GM04503 (cell line): ENCODE data around the gene IFFO2.
"Not testable (repeated sequence)": the region's sequence is repeated elsewhere in the genome, so short reads cannot be mapped to it uniquely, and the experiment has no call there.

Experiments used
- DNase-seq: peaks from one replicate; pipeline ENCODE4 v3.0.0-alpha.2; 2012; ENCODE audit warnings: low read depth

The IFFO2 gene

DNA sequence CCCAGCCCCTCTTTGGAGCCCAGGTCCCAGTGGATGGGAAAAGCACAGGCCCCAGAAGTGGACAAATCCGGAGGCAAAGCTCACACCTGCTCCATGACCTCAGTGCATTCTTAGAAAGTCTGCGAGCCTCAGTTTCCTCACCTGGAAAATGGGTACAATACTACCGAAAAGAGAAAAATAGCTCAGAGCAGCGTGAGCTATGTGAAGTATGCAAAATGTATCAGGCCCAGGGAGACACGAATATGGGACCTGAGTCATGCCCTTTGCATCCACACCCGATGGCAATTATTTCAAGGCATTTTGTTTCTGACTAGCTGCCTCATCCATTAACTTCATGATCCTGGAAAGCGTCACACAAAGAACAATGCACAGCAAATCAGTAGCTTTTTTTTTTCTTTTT is 63.4 kb downstream of the IFFO2 start:
- no peak for DNase-seq

DNA sequence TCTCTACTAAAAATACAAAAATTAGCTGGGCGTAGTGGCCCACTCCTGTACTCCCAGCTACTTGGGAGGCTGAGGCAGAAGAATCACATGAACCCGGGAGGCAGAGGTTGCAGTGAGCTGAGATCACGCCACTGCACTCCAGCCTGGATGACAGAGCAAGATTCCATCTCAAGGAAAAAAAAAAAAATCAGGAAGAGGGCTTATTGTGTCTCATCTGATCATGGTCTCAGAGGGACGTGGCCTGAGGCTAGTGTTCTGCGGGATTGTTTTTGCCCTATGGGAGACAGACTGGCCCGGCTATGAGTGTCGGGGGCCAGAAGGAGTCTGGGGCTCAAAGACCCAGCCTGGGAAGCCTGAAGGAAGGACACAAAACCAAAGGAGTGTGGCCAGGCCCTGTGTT is 64.6 kb downstream of the IFFO2 start:
- DNase-seq, result not testable (repeated sequence)

DNA sequence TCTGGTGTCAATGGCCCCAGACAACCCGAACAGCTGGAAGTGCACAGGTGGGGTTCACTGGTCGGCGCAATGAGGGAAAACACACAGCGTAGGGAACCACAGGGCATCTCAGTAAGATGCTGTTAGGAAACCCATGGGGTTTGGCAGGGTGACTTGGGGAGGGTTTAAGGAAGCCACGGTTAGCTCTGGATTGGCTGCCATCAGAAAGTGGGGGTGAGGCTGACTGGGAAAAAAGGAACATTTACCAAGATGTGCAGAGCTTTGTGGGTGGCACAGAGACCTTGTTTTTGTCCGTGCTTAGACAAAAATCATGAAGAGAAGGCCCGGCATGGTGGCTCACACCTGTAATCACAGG is 65.1 kb downstream of the IFFO2 start:
- no peak for DNase-seq

DNA sequence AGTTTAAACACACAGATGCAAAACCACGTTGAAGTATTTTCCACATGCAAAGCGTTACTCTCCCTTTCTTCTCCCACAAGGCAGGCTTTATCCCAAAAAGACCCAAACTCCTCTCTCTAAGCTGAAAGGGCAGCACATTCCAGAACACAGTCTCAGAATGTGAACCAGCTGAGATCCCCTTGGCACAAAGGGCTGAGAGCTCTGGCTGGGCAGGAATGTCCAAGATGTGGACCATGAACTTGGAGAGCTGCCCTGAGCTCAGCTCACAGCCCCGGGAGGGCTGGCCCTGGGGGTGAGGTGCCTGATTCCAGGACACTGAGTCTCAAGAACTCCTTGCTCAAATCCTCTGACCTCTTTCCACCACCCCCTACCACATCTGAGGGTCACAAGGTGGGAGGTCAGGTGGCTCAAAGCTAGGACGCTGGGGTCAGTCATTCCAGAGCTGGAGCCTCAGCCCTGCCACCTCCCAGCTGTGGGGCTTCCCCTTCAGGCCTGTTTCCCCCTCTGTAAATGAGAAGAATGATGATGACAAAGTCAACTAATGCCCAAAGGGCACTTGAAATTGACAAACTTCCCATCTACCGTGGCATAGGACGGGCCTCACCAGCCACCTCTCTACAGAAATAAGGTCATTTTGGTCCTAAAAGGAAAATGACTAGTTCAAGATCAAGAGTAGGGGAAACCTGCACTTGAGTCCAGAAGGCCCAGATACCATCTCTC is 65.6 kb downstream of the IFFO2 start:
- peak; percentile 53 for DNase-seq

DNA sequence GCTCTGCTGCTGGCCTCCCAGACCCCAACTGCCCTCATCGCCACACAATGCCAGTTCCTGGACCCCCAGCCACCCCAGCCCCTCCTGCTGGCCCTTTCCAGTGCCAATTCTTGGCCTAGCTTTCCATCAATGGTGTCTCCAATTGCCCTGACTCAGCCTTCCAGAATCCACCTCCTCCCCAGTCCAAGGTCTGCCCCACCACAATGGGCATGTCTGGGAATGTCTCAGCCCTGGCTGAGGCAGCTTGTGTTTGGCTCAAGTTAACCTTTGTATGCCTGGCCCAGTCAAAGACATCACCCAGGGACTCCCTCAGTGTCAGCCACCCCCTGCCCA is 70.5 kb downstream of the IFFO2 start:
- DNase-seq, result peak; percentile 46

DNA sequence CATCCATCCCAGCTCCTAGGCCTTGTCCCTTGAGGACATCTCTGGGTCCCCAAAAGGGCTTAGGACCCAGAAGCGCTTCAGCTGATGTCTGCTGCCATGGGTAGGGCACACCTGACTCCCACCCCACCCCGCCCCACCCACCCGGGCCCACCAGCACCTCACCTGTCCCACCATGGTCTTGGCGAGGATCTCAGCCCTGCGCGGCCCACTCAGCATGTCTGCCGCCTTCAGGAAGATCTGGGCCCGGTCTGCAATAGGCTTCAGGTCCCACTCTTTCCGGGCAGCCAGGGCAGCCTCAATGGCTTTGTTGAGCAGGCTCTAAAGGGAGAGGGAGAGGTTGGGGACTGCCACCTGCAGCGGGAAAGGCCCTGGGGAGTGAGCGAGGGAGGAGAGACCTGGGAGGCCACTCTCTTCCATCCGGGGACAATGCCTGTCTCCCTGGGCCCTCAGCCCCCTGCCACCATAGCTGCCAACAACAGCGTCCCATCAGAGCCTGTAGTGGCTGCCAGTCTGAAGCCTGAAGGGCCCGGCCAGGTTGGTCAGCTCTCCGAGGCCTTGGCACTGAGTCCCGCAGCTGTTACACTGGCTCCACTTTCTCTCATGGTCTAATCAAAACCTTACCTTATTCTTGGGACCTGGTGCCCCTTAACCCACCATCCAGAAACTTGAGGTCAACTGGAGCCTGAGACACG is 71.0 kb downstream of the IFFO2 start:
- DNase-seq, result no peak

DNA sequence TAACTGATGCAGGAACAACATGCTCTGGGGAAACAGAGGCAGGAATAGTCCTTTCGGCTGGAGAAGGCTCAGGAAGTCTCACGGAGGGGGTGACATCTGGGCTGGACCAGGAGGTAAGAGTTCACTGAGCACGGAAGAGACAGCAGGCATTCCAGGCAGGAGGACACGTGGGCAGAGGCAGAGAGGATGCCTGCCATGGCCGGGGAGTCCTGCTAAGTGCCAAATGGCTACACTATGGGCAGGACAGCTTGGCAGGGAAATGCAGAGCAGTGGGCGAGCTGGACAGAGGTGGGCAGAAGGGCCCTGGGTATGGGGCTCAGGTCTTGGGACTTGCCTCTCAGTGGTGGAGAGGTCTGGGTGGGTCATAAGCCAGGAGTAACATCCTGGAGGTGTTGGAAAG is 71.7 kb downstream of the IFFO2 start:
- no peak for DNase-seq

DNA sequence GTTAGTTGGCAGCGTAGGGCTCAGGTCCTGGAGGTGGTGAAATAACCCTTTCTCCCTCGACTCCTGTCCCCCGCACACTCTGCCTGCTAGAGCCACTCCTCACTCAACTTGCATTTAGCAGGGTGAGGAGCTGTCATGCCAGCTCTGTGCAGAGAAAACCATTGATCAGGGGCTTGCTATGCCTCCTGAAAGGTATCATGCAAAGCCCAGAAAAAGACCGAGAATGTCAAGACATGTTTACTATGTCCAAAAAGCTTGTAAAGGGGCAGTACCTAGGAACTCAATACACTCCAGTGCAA is 72.1 kb downstream of the IFFO2 start:
- no peak for DNase-seq

DNA sequence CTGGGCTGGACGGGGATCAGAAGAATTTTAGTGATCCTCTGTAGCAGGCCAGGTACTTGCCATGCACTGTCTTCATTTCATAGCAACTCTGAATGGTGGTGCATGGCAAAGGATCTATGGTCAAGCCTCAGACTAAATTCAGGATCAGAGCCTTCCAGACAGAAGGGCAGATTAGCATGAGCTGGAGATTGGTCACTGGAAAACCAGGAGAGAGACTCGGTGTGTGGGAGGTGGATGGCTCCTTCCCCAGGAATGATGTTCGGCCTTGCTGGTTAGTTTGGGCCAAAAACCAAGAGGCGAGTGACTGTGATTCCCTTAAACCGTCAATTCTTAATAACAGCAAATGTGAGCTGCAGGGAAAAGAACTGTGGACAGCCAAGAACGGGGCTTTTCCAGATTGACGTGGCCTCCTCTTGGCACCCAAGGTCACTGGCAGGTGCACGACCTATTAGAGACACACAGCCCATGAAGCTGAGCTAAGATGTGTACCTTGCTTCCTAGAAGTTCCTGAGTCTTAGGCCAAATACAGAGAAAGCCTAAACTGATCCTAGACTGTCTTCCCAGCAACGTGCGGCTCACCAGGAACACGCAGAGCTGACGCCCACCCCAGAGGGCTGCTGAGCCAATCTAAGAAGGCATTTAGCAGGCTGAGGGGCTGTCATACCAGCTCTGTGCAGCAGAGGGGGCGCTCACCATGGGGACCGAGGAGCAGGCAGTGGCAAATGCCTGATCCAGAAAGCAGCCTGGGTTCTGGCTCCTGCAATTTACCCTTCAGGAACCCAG is 72.6 kb downstream of the IFFO2 start:
- no peak for DNase-seq

DNA sequence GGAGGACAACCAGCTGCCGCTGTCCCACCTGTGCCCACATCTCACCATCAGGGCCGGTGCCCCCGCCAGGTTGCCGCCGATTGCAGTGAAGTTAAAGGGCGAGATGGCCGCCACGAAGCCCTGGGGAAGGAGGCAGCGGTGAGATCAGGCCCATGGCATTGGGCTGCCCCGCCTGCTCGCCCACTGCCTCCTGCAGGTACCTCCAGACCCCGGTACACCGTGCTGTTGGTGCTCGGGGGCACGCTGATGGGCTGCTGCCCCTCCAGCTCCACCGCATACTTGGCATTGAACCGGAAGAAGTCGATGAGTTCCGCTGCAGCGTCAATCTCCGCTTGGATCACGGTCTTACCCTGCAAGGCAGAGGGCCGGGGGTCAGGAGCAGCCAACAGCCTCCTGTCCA is 73.4 kb downstream of the IFFO2 start:
- DNase-seq, result no peak

DNA sequence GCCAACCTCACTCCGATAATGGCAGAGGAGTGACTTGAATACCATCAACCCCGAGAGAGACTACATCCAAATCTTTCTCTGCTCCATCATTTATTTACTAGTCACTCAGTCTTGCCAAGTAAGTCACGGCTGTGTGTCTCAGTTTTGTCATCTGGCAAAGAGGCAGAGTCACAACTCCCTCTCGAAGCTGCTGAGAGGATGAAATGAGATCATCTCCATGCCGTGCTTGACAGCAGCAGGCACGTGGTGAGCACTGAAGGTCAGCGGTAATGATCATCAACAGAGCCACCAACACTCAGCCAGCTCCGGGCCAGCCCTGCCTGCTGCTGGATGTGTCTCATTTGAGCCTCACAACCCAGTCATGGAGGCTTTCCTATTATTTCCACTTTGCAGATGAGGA is 74.0 kb downstream of the IFFO2 start:
- DNase-seq, result no peak

DNA sequence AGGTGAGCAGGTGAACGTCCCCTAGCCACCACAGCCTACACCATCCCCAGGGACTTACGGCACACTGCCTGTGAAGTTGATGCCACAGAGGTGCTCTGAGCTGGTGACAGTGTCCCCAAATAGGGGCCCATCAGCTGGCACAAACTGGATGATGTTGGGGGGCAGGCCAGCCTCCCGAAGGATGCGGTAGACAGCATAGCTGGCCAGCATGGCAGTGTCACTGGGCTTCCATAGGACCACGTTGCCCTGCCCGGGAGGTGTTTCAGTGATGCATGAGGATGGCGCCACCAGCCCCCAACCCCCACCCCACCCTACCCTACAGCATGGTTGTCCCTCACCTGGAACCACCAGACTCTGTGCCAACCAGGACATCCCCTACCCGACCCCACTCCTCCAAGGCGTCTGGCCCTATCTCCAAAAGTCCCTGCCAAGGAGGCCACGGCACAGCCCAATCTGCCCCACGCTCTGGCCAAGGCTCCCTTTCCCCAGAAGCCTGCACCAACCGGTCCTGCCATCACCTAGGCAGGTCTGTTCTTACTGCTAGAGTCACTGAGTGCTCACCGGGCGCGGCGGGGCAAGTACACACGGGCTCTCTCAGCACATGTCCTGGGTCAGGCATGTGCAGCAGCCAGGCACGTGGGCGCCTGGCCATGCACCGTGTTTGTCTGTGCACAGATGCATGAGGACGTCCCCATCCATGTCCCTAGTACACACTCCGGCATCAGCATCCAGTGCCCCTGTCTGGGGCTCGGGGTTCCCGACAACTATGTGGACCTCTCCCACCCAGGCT is 74.6 kb downstream of the IFFO2 start:
- DNase-seq, result no peak

DNA sequence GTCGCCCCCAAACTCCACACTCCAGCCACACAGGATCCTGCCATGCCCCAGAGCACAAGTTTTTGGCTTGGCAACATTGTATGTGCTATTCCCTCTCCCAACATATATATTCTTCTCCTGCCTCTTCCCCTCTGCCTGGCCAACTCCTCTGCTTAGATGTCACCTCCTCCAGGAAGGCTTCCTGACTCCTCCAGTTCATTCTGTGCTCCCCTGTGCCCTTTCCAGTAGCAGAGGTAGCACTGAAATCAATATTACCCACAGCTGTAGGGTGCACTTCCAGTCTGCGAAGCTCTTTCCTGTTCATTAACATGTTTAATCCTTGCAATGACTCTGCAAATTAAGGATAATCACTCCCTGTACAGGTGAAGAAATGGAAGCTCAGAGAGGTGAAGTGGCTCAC is 75.3 kb downstream of the IFFO2 start:
- no peak for DNase-seq

DNA sequence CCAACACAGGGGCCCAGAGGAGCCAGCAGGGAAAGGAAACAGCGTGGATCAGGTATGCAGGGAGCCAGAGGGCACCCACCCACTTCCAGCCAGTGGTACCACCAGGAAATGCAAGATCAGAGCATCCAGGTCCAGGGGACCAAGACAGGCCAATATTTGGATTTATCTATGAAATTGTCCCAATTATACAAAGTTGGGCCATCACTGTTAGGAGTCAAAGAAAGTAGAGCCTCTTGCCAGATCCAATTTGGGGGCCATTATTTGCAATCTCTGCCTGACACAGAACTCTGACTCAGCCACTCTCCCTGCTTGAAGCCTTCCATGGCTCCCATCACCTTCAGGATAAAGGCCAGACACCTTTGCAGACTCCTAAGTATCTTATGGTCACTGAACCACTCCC is 75.9 kb downstream of the IFFO2 start:
- no peak for DNase-seq

DNA sequence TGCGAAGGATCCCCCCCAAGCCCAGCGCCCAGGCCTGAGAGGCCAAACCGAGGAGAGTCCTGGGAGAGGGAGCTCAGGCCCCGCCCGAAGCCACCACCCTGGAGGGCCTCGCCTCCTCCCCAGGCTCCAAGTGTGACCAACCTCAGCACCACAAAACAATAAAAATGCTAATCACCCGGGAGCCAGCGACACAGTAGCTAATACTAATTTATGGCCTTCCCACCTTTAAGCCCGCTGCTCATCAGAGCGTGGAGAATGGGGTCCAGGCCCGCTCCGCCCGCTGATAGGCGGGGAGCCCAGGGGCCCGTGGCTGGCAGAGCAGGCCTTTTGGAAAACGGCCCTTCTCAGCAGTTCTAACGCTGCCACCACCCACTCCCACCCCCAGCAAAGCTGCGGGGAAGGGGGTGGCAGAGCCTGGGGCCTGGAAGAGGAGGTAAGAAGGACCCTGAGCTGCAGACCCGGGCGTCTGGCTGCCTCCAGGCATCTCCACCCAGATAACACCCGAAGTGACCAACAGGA is 76.6 kb downstream of the IFFO2 start:
- no peak for DNase-seq

DNA sequence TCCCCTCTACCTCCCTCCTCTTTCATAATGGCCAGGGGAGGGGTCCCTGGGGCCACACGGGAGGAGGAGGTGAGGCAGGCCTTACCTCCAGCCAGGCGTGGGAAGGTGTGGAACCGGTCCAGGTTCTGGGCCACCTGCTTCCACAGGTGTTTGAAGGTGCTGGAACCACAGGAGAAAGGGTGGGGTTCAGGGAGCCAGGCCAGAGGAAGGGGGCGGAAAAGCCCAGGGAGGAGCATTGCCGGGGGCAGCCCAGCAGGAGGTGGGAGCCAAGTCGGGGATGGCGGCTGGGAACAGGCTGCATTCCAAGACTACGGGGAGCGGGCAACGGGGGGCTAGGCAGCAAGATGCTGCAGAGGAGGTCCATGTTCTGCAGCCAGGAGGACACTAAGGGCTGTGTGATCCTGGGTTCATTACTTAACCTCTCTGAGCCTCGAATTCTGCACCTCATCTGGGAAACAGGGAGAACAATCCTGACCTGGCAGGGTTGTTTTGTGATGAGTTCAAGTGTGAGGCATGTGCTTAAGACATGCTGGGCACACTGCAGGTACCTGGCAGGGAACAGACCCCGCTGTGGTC is 77.2 kb downstream of the IFFO2 start:
- DNase-seq, result no peak

DNA sequence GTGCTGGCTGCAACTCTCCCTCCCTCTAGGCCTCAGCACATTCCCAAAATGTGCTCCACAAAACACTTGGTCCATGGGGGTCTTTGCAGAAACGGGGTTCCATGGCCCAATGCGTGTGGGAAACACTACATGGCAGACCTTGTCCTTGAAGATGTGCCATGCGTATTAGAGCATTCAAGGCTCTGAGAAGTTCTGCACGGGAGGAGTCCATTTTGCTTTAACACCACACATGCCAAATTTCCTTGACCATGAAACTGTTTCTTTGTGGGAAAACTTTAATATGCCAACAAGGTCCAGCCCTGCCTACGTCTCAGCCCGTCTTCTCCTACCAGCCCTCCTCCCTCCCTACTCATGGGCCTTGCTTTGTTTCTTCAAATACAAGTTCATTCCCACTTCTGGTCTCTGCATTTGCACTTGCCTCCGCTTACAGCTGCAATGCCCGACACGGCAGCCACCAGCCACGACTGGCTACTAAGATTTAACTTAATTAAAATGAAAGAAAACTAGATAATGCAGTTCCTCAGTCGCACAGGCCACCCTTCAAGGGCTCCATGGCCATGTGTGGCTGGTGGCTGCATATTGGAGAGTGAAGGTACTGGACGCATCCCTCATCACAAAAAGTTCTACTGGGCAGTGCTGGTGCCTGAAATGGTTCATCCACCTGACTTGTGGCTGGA is 77.8 kb downstream of the IFFO2 start:
- no peak for DNase-seq

DNA sequence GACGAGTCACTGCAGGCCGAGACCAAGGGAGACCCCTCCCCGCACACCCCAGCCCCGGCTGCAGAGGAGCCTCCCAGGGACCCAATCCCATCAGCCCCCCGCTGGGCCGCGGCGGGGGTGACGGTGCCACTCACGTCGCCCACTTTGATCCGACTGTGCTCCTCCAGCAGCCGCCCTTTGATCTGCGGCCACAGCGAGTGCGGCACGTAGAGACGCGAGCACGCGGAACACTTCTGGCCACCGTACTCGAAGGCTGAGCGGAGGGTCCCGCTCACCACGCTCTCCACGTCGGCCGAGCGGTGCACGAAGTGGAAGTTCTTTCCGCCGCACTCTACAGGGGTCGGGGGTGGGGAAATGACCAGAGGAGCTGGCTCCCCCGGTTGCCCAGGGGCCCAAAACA is 79.2 kb downstream of the IFFO2 start:
- no peak for DNase-seq

DNA sequence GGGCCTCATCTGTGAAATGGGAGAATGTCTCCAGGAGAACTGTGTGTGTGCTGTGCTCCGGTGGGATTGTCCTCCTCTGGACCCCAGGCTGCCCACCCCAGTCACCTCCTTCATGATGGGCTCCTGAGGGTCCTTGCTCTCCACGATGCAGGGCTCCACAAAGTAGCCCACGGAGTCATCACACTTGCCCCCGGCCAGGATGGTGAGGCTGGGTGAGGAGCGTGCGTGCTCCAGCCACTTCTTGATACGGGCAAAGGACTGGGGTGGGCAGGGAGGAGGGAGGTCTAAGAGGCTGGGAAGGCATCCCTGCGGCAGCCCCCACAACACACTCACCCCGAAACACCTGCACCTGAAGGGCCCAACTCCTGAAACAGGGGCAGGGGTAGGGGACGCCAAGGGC is 80.3 kb downstream of the IFFO2 start:
- no peak for DNase-seq

DNA sequence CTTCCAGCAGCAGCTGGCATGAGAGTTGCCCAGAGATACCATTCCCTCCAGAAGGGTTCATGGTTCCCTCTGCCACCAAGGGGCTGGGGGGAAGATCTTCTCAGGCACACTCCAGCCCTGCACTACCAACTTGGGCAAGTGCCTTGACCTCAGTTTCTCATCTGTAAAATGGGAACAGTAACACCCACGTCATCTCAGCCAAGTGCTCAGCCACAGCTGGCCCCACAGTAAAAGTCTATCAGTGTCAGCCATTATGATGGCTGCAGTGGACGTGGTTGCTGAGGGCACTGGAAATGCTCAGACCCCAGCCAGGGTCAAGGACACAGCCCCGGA is 80.7 kb downstream of the IFFO2 start:
- no peak for DNase-seq

DNA sequence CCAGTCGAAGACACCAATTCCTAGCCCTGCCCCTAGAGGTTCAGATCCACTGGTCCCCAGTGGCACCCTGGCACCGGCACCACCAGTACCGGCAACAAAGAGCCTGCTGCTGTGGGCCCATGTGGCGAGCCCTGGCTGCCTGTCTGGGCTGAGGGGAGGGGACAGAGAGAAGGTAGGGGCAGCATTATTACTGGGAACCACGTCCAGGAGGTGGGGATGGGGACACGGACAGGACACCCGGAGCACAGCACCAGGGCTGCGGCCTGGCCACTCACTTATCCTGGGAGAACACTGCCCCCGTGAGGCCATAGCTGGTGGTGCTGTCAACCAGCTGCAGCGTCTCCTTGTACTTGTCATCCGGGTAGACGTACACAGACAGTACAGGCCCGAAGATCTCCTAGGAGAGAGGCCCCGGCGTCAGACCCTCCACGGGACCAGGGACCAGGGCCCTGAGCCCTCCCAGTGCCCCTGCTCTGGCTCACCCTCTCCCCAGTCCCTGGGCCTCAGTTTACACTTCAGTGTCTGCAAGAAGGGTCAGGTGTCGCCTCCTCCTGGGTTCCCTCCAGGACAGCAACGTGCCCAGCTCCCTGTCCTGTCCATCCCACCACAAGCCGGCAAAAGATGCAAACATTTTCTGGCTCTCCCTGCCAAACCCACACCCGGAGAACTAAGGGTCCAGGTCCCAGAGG is 81.2 kb downstream of the IFFO2 start:
- no peak for DNase-seq
